Stimulated activated CD4-positive, alpha-beta T cell treated with anti-CD3 and anti-CD28 coated beads, Interleukin-12 subunit alpha, Interleukin-12 subunit beta, amount 100 ng/mL, for 4 hours (primary cell): Measurements from ENCODE around the gene AADAC.
"Not testable (repeated sequence)": the region's sequence is repeated elsewhere in the genome, so short reads cannot be mapped to it uniquely, and the experiment has no call there.

Source experiments
- DNase-seq: peaks from one replicate; pipeline ENCODE4 v3.0.0-alpha.2; 2020

AADAC gene

DNA sequence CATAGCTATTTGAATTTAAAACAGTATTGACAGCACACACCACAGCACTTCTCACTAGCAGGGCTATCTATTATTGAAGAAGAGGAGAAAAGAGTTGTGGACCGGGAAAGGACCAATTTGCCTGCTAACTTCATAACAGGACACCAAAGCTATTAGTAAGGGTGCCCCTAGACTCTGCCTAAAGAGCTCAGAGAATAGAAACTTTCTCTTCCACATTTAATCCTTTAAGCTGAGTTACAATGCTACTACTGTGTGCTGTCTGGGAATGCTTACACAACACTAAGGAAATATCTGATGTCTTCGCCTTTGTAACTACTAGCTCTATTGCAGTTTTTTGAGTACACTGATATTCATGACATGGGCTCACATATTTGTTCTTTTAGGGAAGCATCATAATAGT is 13.5 kb upstream of the AADAC start:
- DNase-seq: no peak

DNA sequence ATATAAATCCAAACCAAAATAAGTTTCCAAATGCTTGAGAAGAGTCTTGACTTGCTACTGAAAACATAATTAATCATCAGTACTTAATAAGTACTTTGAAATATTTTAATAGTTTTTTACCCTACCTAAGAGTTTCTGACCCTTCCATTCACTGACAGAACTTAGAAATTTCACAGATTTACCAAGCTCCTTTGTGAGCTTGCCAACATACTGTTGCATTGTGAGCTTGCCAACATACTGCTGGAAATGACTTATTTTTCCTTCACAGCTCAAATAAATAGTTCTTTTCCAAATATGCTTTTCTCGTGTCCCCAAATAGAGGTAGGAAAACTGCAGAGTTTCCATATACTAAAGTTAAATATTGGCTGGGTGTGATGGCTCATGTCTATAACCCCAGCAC is 9.6 kb upstream of the AADAC start:
- DNase-seq: no peak

DNA sequence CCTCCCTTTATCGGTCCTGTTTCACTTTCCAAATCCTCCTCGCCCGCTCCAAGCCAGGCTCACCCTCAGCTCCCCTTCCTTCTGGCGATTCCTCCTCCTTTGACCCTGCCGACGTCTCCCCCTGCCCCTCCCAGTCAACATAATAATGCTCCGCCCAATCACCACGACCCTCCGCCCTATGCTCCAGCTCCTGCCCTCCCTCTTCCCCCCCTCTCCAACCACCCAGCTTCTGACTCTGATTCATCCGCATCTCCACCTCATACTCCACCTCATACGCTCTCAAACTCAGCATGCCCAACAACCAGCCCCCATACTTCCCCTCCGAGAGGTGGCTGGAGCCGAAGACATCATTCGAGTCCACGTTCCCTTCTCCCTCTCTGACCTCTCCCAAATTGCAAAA is 7.1 kb upstream of the AADAC start:
- no peak for DNase-seq

DNA sequence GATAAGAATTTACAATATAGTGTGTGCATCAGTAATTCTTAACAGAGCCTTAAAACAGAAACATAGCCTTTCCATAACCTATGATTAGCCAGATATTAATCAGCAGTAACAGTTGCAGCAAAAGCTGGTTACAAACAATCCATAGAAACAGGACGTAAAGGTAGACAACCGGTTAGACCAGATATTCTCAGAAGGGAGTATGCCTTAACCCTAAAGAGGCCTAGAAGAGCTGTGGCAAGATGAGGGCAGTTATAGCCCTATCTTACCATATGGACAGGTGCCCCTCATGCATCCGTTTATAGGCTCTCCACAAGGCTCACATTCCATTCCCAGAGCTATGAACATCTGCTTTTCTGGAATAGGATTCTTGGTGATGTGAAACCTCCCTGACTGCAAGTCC is 5.0 kb upstream of the AADAC start:
- DNase-seq: not testable (repeated sequence)

DNA sequence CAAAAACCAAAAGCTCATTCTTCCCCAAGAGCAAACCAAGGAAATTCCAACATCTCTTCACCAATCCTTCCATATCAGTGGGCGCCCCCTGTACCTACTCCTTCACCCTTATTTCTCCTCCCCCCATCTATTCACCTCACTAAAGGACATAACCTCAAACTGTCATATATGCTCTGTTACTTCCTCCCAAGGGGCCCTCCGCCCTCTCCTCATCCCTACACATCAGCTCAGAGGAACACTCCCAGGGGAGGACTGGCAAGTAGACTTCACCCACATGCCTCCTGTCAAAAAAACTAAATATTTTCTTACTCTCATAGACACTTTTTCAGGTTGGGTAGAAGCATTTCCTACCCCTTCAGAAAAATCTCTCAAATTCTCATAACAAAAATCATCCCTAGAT is 2.4 kb upstream of the AADAC start:
- DNase-seq: no peak

DNA sequence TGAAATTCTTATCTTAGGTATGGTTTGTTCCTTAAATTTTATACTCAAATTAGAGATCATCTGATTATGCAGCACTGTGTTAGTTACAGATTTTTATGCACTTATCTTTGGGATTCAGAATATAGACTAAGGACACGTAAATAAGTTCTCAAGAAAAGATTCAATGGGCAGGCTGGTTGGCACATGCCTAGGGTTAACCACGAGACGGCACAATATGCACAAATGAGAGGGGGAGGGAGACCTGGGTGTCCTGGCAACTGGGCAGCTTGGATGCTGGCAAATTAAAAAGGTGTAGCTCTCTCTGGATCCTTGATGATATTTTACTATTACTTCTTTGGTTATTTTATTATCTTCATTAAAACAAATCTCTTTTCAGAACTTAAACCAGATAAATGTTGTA is 672 bp downstream of the AADAC start:
- no peak for DNase-seq

DNA sequence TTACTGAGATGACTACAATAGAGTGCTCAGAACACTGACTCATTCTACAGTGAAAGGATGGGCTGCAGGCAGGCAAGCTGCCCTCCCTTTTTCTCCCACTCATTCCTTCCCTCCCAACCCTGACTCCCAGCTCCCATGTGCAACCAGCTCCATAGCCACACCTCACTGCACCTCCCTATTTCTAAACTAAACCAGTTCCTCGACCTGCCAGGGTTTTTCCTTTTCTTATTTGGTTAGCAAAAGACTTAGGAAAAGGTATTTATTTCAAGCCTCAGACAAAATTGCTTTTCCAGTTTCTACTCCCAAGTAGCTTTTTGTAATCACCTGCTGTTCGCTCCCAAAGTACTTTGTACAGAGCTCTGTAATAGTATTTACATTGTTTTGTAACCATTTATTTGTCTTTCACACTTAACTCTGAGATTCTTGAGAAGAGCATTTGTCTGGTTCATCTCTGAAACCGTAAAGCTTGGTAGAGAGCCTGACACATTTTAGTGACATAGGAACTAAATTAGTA is 2.2 kb downstream of the AADAC start:
- no peak for DNase-seq

DNA sequence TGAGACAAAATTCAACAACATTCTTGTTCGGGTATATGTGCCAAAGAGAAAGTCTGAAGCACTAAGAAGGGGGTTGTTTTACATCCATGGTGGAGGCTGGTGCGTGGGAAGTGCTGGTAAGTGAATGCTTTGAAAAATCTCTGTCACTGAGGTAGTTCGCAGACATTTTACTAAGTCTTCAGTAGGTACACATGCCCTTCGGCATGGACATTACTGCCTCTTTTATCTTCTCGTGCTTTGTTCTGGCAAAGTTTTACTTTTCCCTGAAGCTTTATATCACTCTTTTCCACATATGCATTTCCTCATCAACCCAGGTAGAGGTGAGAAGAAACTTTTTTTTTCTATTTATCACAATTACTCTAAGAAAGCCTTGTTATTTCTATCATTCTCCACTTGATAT is 3.6 kb downstream of the AADAC start:
- no peak for DNase-seq

DNA sequence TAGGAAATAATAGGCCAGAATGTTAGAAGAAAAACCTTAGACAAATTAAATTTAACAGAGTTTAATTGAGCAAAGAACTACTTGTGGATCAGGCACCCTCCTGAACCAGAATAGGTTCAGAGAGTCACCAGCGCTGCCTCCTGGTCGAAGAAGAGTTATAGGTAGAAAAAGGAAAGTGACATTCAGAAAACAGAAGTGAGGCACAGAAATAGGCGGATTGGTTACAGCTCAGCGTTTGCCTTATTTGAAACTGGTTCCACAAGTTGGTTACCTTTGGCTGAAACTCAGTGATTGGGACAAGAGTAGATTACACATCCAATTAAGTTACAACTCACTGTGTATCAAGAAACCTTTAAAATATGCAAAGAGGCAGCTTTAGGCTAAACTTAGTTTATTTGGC is 4.4 kb downstream of the AADAC start:
- DNase-seq: no peak

DNA sequence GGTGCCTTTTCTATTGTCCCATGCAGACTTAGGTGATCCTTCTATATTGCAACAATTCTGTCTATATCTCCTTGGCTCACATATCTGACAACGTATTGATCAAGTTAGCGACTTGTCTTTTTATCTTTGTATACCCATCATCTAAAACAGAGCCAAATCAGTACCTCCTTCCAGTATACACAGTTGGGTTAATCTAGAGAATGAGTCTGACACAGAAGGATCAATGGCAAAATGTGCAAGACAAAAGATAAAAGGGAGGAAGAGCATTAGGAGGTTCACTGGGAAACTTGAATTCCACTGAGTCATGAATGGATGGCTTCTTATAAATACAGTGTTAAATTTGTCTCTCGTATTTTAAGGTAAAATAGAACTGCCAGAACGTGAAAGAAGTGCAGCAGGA is 6.0 kb downstream of the AADAC start:
- DNase-seq: no peak

DNA sequence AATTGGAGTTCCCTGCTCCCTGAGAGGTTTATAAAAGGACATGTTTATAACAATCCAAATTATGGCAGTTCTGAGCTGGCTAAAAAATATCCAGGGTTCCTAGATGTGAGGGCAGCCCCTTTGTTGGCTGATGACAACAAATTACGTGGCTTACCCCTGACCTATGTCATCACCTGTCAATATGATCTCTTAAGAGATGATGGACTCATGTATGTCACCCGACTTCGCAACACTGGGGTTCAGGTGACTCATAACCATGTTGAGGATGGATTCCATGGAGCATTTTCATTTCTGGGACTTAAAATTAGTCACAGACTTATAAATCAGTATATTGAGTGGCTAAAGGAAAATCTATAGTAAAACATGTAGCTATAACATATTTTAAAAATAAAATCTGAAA is 13.9 kb downstream of the AADAC start:
- DNase-seq: no peak

DNA sequence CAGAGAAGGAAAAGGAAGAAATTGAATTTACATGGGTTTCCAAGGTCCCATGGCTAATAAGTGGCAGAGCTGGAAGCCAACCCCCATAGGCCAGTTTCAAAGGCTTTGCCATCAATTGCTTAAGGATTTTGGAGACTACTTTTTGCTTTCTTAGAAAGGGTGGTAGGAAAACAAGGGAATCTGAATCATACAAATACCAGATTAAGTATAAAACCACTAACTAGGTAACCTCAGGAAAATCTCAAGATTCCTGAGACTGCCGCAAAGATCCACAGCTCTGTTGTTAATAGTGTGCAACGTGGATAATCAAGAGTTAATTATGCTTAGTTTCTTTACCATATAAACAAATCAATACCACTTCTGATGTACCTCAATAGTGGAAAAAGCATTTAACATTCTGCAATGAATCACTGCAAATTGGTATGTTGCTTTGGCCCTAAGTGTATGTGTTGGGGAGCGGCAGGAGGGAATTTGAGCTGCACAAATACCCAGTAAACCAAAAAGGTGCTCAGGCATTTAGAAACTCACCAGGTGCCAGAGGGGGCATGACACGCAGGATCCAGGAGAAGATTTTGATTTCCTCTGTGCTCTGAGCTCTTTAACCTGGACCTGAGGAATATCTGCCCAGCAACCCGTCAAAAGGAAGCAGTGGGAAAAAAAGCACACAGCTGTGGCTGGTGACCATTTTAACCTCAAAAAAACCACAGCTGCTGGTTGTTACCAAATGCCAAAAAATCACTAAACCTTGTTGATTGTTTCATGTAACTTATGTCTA is 22.0 kb downstream of the AADAC start:
- DNase-seq: no peak

DNA sequence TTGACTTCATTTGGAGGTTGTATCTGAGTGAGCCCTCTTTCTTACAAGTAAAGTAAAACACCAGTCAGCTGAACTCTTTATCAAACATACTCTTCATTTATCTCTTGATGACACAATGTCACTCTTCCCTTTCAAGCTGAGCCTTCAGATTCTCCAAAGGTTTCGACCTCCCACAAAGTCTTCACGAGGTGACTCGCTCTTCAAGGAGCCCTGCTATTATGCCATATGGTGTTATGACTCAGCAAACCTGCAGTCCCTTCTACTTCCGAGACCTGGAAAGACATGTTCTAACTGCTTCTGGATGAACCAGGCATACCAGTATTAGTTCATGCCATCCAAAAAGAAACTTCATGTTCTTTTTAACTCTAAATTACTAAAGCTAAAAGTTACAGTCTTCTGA is 23.1 kb downstream of the AADAC start:
- no peak for DNase-seq

DNA sequence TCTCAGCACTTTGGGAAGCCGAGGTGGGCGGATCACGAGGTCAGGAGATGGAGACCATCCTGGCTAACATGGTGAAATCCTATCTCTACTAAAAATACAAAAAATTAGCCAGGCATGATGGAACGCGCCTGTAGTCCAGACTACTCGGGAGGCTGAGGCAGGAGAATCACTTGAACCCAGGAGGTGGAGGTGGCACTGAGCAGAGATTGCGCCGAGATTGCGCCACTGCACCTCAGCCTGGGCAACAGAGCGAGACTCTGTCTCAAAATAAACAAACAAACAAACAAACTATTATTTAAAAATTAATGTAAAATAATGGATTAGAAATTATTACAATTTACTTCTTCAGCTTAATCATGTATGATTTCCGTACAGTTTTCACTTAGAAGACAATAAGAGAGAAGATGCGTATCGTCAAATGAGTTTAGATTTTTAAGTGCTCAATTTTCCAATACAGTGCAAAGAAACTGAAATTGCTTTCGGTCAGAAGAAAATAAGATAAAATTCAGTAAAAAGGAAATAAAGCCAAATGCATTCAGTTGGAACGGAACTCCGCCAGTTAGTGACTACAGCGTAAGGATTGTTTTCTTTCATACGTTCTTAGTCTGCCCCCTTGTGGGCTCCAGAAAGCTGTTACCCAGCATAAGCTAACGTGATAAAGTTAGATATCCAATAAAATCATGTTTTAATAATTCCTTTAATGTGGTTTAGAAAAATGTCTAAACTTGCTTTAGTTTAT is 24.8 kb downstream of the AADAC start:
- DNase-seq: peak; percentile 7

DNA sequence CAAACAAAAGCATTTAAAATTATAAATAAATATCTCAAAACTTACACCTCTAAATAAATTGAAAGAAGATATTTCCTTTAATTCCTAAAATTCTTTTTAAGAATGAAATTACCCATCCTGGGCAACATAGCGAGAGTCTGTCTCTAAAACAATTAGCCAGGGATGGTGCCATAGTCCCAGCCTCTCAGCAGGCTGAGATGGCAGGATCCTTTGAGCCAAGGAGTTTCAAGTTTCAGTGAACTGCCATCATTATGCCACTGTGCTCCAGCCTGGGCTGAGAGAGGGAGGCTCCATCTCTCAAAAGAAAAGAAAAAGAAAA is 25.4 kb downstream of the AADAC start:
- no peak for DNase-seq

DNA sequence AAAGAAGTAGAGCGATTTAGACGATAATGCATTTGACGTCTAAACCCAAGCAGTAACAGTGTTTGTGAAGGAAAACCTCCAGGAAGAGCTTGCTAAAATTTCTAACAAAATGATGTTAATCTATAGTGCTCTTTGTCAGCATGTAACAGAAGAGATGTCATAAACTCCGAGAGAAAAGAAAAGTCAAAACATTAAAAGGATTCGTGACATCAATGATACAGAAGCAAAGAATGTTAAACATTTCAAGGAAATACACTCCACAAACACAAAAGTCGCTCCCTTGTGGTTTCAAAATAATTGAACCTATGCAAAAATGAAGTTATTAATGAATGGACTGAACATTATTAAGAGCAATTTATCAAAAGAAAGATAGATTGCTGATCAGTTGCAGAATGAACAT is 27.9 kb downstream of the AADAC start:
- no peak for DNase-seq

DNA sequence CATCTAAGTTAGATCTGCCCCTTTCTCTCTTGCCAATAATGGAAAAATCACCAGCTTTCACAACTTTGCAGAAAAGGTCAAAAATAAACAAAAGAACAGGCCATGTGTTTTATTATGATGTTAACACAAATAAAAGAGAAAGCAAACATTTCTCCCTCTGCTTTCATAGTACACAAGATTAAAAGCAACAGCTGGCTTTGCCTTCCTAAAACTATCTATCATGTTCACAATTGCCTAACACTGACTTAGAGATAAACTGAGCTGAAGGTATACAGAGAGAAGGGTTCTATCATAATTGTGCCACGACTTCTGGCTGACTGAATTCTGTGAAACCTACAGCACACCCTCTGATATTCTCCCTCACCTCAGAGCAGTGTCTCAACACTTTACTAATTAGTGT is 29.4 kb downstream of the AADAC start:
- DNase-seq: no peak

DNA sequence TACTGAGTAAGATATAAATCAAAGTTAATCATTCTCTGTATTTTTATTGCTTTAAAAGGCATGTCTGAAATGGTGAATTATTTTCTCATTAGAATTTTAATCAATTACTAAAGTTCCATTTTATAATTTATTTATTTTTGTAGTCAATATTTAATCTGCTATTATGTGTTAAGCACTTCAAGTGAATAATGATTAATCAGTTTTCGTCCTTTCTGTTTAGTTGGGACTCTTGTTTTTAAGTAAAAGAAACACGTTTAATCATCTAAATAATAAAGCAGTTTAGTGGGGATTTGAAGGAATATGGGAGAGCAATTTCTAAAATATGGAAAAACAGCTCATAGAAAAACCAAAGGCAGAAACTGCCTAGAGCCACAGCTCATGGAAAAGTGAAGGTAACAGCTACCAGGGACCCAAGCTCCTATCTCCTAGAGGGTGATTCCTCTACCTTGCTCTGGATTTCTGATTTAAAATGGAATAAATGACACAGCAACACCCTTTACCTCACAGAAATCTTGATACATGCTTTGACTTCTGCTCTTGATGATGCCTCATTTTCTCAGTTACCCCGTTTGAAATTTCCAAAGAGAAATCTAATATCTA is 31.5 kb downstream of the AADAC start:
- no peak for DNase-seq

DNA sequence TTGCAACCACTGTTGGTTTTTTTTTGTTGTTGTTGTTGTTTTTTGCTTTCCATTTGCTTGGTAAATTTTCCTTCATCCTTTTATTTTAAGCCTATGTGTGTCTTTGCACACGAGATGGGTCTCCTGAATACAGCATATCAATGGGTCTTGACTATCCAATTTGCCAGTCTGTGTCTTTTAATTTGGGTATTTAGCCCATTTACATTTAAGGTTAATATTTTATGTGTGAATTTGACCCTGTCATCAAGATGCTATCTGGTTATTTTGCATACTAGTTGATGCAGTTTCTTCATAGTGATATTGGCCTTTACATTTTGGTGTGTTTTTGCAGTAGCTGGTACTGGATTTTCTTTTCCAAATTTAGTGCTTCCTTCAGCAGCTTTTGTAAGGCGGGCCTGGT is 36.1 kb downstream of the AADAC start:
- not testable (repeated sequence) for DNase-seq

DNA sequence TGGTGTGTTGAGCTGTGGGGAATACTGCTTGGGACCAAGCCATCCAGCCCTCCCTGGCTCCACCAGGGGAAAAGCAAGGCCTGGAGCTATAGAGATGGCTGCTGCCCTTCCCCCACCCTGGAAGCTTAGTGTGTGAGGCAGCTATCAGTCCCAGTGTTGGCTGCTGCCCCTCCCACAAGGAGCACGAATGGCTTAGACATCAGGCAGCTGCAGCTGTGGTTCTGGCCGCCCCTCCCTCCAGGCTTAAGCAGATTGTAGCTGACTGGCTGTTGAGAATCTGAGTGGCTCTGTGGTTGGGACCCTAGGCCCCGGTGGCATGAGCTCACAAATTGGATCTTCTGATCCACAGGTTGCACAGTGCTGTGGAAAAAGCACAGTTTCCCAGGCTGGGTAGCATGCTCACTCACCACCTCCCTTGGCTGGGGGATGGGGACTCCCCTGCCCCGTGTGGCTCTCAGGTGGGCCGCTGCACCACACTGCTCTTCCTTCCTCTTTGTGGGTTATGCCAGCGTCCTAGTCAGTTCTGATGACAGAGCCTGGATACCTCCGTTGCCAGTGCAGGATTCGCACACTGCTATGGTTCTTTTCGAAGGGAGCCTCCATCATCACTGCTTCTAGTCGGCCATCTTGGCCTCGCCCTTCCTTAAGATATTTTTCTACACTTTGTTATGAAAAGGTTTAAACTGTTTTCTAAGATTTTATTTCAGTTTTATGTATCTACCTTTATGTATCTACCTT is 38.3 kb downstream of the AADAC start:
- no peak for DNase-seq

DNA sequence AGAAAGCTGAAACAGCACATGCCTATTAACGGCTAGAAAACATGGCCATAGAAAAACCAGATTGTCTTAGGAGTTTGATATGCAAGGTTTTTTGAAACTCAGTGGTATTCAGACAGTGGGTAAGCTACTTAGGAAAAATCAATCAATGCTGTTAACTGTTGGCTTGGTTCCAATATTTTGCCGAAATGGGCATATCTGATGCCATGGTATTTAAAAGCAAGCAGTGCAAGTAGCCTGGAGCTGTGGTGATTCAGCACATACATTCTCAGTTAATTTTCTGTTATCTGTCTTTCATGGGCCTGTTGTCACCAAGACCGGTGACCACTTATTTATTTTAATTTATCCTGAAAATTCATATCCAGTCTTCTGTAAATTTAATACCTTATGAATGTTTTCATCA is 42.2 kb downstream of the AADAC start:
- no peak for DNase-seq

DNA sequence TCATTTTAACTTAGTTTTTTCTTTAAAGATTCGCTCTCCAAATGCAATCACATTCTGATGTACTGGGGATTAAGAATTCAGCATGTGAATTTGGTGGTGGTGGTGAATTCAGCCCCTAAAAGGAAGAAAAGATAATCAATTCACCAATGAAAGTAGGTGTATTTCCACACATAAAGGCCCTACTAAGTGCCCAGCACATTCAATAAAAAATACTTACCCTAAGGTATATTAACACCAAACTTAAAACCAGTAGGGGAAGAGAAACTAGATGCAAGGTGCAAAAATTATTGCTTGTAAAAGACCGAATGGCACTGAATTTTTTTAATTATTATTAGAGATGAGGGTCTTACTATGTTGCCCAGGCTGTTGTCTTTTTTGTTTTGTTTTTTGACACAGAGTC is 42.7 kb downstream of the AADAC start:
- no peak for DNase-seq

DNA sequence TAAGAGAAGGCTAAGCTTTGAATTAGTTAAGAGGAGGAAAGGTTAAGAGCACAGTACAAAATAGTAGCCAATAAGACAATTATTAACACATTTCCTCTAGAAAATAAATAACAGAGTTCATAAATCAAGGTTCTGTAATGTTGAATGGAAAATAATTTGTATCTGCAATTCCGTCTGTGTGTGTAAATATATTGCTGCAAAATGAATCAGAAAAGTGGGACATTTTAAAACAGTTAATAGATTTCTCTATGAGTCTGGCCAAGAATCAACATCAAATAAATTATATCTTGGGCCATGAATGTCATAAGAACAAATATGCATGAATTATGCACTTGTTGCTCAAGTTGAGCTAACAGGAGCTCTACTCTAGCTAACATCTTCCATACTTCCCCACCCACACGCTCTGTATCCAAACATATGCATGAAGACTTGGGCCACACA is 45.3 kb downstream of the AADAC start:
- DNase-seq: no peak

DNA sequence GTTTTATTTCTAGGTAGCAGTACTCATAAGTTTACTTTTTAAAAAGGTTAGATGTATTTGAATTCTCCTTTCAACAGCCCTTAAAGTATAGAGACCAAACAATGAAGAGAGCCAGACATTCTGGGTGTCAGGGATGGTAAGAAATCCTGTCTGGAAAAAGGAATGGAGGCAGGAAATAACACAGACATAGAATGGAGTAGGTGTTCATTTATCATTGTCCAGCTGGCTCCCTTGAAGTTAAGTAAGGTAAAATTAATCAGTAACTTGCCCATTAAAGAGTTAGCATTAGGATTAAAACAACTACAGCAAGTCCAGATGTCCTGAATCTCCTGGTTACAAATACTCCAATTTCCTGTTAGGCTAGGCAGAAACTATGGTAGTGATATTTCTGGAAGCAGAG is 46.0 kb downstream of the AADAC start:
- DNase-seq: no peak
